ENCODE data around the gene TRIB2.

The TRIB2 gene

GRCh38 chr2:12767996-12768624, 51.4 kb downstream of the TRIB2 start:
- H3K9me3 ChIP-seq (ENCODE audit: control insufficient read depth, low read length), result no peaks in the 10 kb centered on the region
- peaks cover 24% of the 10 kb centered on the region for H3K4me1 ChIP-seq (ENCODE audit: control insufficient read depth, insufficient read depth, low read length, poor library complexity, severe bottlenecking)
- no peak overlapping the region for H3K4me3 ChIP-seq (ENCODE audit: extremely low read depth, insufficient read depth, low read length, poor library complexity, severe bottlenecking)
- H3K27ac ChIP-seq (ENCODE audit: low read depth, low read length, severe bottlenecking), result no peak overlapping the region
- H3K36me3 ChIP-seq (ENCODE audit: control insufficient read depth, insufficient read depth, low read length), result no peaks in the 10 kb centered on the region
- WGBS, 2 experiments (ENCODE audit: insufficient coverage in 2 of 2), result 100% methylated on average over 2 of the region's 3 CpGs; no CpG with 5 or more reads in 1 of the 2 experiments

- 85 to 92% methylated on average over 9 of the region's 9 CpGs for WGBS, 2 experiments (ENCODE audit: insufficient coverage in 2 of 2)
- Histone ChIP-seq H3K36me3 (ENCODE audit: control insufficient read depth, insufficient read depth, low read length) (no peaks in the 10 kb centered on the region), H3K9me3 (ENCODE audit: control insufficient read depth, low read length) (no peaks in the 10 kb centered on the region), H3K4me1 (ENCODE audit: control insufficient read depth, insufficient read depth, low read length, poor library complexity, severe bottlenecking) (peaks cover 24% of the 10 kb centered on the region), H3K27ac (ENCODE audit: low read depth, low read length, severe bottlenecking) (no peak overlapping the region), H3K4me3 (ENCODE audit: extremely low read depth, insufficient read depth, low read length, poor library complexity, severe bottlenecking) (no peak overlapping the region)
These were observed 52.9 kb downstream of the TRIB2 start for GRCh38 chr2:12769492-12770105.

GRCh38 chr2:12770300-12770968, 53.7 kb downstream of the TRIB2 start:
- Histone ChIP-seq H3K36me3 (ENCODE audit: control insufficient read depth, insufficient read depth, low read length) (no peaks in the 10 kb centered on the region), H3K9me3 (ENCODE audit: control insufficient read depth, low read length) (no peaks in the 10 kb centered on the region), H3K4me3 (ENCODE audit: extremely low read depth, insufficient read depth, low read length, poor library complexity, severe bottlenecking) (no peak overlapping the region), H3K27ac (ENCODE audit: low read depth, low read length, severe bottlenecking) (no peak overlapping the region), H3K4me1 (ENCODE audit: control insufficient read depth, insufficient read depth, low read length, poor library complexity, severe bottlenecking) (peaks cover 16% of the 10 kb centered on the region)
- 23 to 48% methylated on average over 3 to 5 of the region's 8 CpGs for WGBS, 2 experiments (ENCODE audit: insufficient coverage in 2 of 2)

- Histone ChIP-seq H3K27ac (ENCODE audit: low read depth, low read length, severe bottlenecking) (no peak overlapping the region), H3K4me1 (ENCODE audit: control insufficient read depth, insufficient read depth, low read length, poor library complexity, severe bottlenecking) (peaks cover 8% of the 10 kb centered on the region), H3K9me3 (ENCODE audit: control insufficient read depth, low read length) (no peaks in the 10 kb centered on the region), H3K36me3 (ENCODE audit: control insufficient read depth, insufficient read depth, low read length) (no peaks in the 10 kb centered on the region), H3K4me3 (ENCODE audit: extremely low read depth, insufficient read depth, low read length, poor library complexity, severe bottlenecking) (no peak overlapping the region)
- WGBS, 2 experiments (ENCODE audit: insufficient coverage in 2 of 2), result no CpG with 5 or more reads among the region's 3 CpGs
These were observed 54.4 kb downstream of the TRIB2 start for GRCh38 chr2:12771154-12771553.

- WGBS, 2 experiments (ENCODE audit: insufficient coverage in 2 of 2), result 25% methylated on average over 2 of the region's 3 CpGs; no CpG with 5 or more reads in 1 of the 2 experiments
These were observed 57.1 kb downstream of the TRIB2 start for GRCh38 chr2:12773586-12774394.

GRCh38 chr2:12774395-12774727, 57.6 kb downstream of the TRIB2 start:
- H3K27ac ChIP-seq (ENCODE audit: low read depth, low read length, severe bottlenecking), result no peak overlapping the region
- no peak overlapping the region for H3K4me3 ChIP-seq (ENCODE audit: extremely low read depth, insufficient read depth, low read length, poor library complexity, severe bottlenecking)
- no peaks in the 10 kb centered on the region for H3K9me3 ChIP-seq (ENCODE audit: control insufficient read depth, low read length)
- no peaks in the 10 kb centered on the region for H3K4me1 ChIP-seq (ENCODE audit: control insufficient read depth, insufficient read depth, low read length, poor library complexity, severe bottlenecking)
- no CpG with 5 or more reads among the region's 1 CpG for WGBS, 2 experiments (ENCODE audit: insufficient coverage in 2 of 2)
- no peaks in the 10 kb centered on the region for H3K36me3 ChIP-seq (ENCODE audit: control insufficient read depth, insufficient read depth, low read length)

More at GRCh38 chr2:12773586-12774394, 57.1 kb downstream of the TRIB2 start:
- Histone ChIP-seq H3K36me3 (ENCODE audit: control insufficient read depth, insufficient read depth, low read length) (no peaks in the 10 kb centered on the region), H3K4me3 (ENCODE audit: extremely low read depth, insufficient read depth, low read length, poor library complexity, severe bottlenecking) (no peak overlapping the region), H3K27ac (ENCODE audit: low read depth, low read length, severe bottlenecking) (no peak overlapping the region), H3K4me1 (ENCODE audit: control insufficient read depth, insufficient read depth, low read length, poor library complexity, severe bottlenecking) (no peaks in the 10 kb centered on the region), H3K9me3 (ENCODE audit: control insufficient read depth, low read length) (no peaks in the 10 kb centered on the region)

- Histone ChIP-seq H3K4me3 (ENCODE audit: extremely low read depth, insufficient read depth, low read length, poor library complexity, severe bottlenecking) (no peak overlapping the region), H3K27ac (ENCODE audit: low read depth, low read length, severe bottlenecking) (no peak overlapping the region), H3K4me1 (ENCODE audit: control insufficient read depth, insufficient read depth, low read length, poor library complexity, severe bottlenecking) (no peaks in the 10 kb centered on the region), H3K36me3 (ENCODE audit: control insufficient read depth, insufficient read depth, low read length) (no peaks in the 10 kb centered on the region), H3K9me3 (ENCODE audit: control insufficient read depth, low read length) (no peaks in the 10 kb centered on the region)
- 75 to 100% methylated on average over 1 of the region's 1 CpG for WGBS, 2 experiments (ENCODE audit: insufficient coverage in 2 of 2)
These were observed 59.8 kb downstream of the TRIB2 start for GRCh38 chr2:12776521-12776961.

- Histone ChIP-seq H3K4me1 (ENCODE audit: control insufficient read depth, insufficient read depth, low read length, poor library complexity, severe bottlenecking) (no peaks in the 10 kb centered on the region), H3K27ac (ENCODE audit: low read depth, low read length, severe bottlenecking) (no peak overlapping the region), H3K36me3 (ENCODE audit: control insufficient read depth, insufficient read depth, low read length) (no peaks in the 10 kb centered on the region), H3K4me3 (ENCODE audit: extremely low read depth, insufficient read depth, low read length, poor library complexity, severe bottlenecking) (no peak overlapping the region), H3K9me3 (ENCODE audit: control insufficient read depth, low read length) (no peaks in the 10 kb centered on the region)
- 55 to 60% methylated on average over 6 of the region's 6 CpGs for WGBS, 2 experiments (ENCODE audit: insufficient coverage in 2 of 2)
These were observed 61.6 kb downstream of the TRIB2 start for GRCh38 chr2:12778369-12778768.

- WGBS, 2 experiments (ENCODE audit: insufficient coverage in 2 of 2), result 88 to 92% methylated on average over 2 to 7 of the region's 12 CpGs
- no peaks in the 10 kb centered on the region for H3K9me3 ChIP-seq (ENCODE audit: control insufficient read depth, low read length)
These were observed 62.3 kb downstream of the TRIB2 start for GRCh38 chr2:12778811-12779579.

GRCh38 chr2:12781329-12781728, 64.6 kb downstream of the TRIB2 start:
- Histone ChIP-seq H3K4me1 (ENCODE audit: control insufficient read depth, insufficient read depth, low read length, poor library complexity, severe bottlenecking) (no peaks in the 10 kb centered on the region), H3K9me3 (ENCODE audit: control insufficient read depth, low read length) (no peaks in the 10 kb centered on the region), H3K27ac (ENCODE audit: low read depth, low read length, severe bottlenecking) (no peak overlapping the region)

More at GRCh38 chr2:12778811-12779579, 62.3 kb downstream of the TRIB2 start:
- Histone ChIP-seq H3K36me3 (ENCODE audit: control insufficient read depth, insufficient read depth, low read length) (no peaks in the 10 kb centered on the region), H3K27ac (ENCODE audit: low read depth, low read length, severe bottlenecking) (no peak overlapping the region), H3K4me1 (ENCODE audit: control insufficient read depth, insufficient read depth, low read length, poor library complexity, severe bottlenecking) (no peaks in the 10 kb centered on the region), H3K4me3 (ENCODE audit: extremely low read depth, insufficient read depth, low read length, poor library complexity, severe bottlenecking) (no peak overlapping the region)

More at GRCh38 chr2:12781329-12781728, 64.6 kb downstream of the TRIB2 start:
- Histone ChIP-seq H3K36me3 (ENCODE audit: control insufficient read depth, insufficient read depth, low read length) (no peaks in the 10 kb centered on the region), H3K4me3 (ENCODE audit: extremely low read depth, insufficient read depth, low read length, poor library complexity, severe bottlenecking) (no peak overlapping the region)

Measured in mesodermal cell (in vitro differentiated cells).